ENCODE results near the gene IRAK1. TPM values are rescaled to one million over a fixed set of nuclear protein-coding genes. Genes with fewer than 3 reads are reported as not detected.
A peak's percentile ranks its signal among the peaks of the same experiment; 100 is the strongest.

IRAK1 gene
- total and polyA plus RNA-seq, 2 of the 8 experiments (the other 6 are each of a cell fraction or from before 2014, with no cell fraction given) = 26.6 to 41.7 TPM

DNA sequence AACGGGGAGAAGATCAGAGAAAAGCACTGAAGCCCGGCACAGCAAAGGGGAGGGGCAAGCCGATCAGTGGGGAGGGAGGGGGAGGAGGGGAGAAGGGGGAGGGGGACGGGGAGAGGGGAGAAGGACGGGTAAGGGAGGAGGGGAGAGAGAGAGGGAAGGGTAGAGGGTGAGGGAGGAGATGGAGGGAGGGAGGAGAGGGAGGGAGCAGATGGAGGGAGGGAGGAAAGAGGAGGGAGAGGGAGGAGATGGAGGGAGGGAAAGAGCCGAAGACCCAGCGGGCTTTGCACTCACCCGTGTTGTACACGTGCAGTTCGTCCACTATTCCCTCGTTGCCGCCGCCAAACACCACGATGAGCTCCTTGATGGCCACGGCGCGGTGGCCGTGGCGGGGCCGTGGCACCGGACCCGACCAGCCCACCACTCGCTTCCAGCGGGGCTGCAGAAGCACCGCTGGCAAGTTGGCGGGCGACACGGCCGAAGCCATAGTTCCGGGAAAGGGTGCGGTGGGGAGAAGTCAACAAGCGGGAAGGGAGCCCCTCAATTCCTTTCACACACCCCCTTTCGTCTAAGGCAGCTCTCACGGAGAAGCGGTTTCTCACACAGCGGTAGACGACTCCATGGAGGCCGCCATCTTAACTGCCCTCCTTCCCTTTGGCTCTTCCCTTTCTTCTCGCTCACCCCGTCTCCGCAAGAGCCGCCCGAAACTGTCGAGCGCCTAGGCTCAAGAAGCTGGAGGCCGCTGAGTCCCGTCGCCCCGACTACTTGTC lies 49.2 kb downstream of the IRAK1 start:
- Histone ChIP-seq H3K79me2 (ENCODE audit: control insufficient read depth in 1 of 2, insufficient read depth in 2 of 2, low read length in 2 of 2) (peaks cover 41 to 52% of the 10 kb centered on the region in 2 experiments), H2BK20ac (ENCODE audit: low read length) (no peak overlapping the region), H4K20me1 (replicated peaks in 1 of 2; ENCODE audit: control insufficient read depth in 1 of 2, insufficient read depth in 2 of 2, low read length in 2 of 2) (peaks cover 18 to 26% of the 10 kb centered on the region in 2 experiments), H3K9me3 (ENCODE audit: insufficient read depth in 2 of 2, low read depth in 1 of 2, low read length in 1 of 2) (no peaks in the 10 kb centered on the region), H2BK15ac (ENCODE audit: low read length) (no peak overlapping the region), H4K5ac (ENCODE audit: insufficient read length, low read depth, low read length) (peak overlapping the region; percentile 91), H3K4me2 (ENCODE audit: insufficient read depth in 1 of 2, low read depth in 2 of 2, low read length in 2 of 2) (peak overlapping the region; percentile 66 to 85), H3K36me3 (ENCODE audit: control insufficient read depth in 2 of 4, insufficient read depth in 4 of 4, low read length in 3 of 4) (no peaks in the 10 kb centered on the region), H3K56ac (replicated peaks; ENCODE audit: insufficient read length, low read depth, low read length) (peak overlapping the region; percentile 97), H3K23me2 (ENCODE audit: low read depth, low read length) (peaks cover 8% of the 10 kb centered on the region; the same call in 1 of the 2 replicates), H3K23ac (ENCODE audit: insufficient read length) (no peak overlapping the region), H3K9ac (replicated peaks in 1 of 4; ENCODE audit: extremely low read depth in 1 of 4, low read depth in 3 of 4, low read length in 3 of 4) (peak overlapping the region; percentile 95 to 100 (median 99)), H3K27ac (ENCODE audit: low read depth, low read length) (peak overlapping the region; percentile 99), H3K4me3 (ENCODE audit: extremely low read depth in 1 of 4, insufficient read depth in 2 of 4, low read depth in 3 of 4, low read length in 4 of 4) (peak overlapping the region; percentile 92 to 99 (median 95)), H3K27me3 (replicated peaks in 1 of 4; ENCODE audit: control insufficient read depth in 3 of 4, extremely low read depth in 1 of 4, insufficient read depth in 3 of 4, low read length in 3 of 4) (no peaks in the 10 kb centered on the region), H2AK5ac (ENCODE audit: low read depth, low read length) (0 out of 2 replicates have a peak overlapping the region, but pooled peaks have one; percentile 65), H2BK120ac (replicated peaks; ENCODE audit: low read depth, low read length) (peak overlapping the region; percentile 43), H2BK5ac (ENCODE audit: low read depth, low read length) (peak overlapping the region; percentile 99), H3K79me1 (ENCODE audit: low read depth, low read length) (peaks cover 2% of the 10 kb centered on the region; the same call in 1 of the 2 replicates), H2AFZ (ENCODE audit: low read length) (no peak overlapping the region), H4K91ac (replicated peaks; ENCODE audit: insufficient read length, low read length) (peak overlapping the region; percentile 96), H3K4me1 (replicated peaks in 1 of 4; ENCODE audit: control insufficient read depth in 3 of 4, insufficient read depth in 4 of 4, low read length in 3 of 4) (peaks cover 4 to 26% (median 17%) of the 10 kb centered on the region in 4 experiments), H4K8ac (ENCODE audit: extremely low read depth, insufficient read depth, low read length) (peak overlapping the region; percentile 100), H3K4ac (replicated peaks; ENCODE audit: insufficient read length, low read depth, low read length) (peak overlapping the region; percentile 32), H2BK12ac (ENCODE audit: low read depth, low read length) (peak overlapping the region; percentile 50; the same call in 1 of the 2 replicates), H3K14ac (ENCODE audit: insufficient read length) (no peak overlapping the region), H3K18ac (ENCODE audit: extremely low read depth, low read length) (peak overlapping the region; percentile 78; the same call in 1 of the 2 replicates)
- 0% methylated on average over 8 of the region's 49 CpGs; no CpG with 5 or more reads in 1 of the 2 experiments for WGBS, 2 experiments (ENCODE audit: extremely low coverage in 1 of 2, insufficient coverage in 1 of 2, insufficient read length in 1 of 2, insufficient replicate concordance in 2 of 2, low coverage in 1 of 2, low lambda C conversion rate in 2 of 2, missing lambda C conversion rate in 1 of 2)
- CTCF ChIA-PET (ENCODE audit: partially characterized antibody) = interaction anchor here (1.0 to 11.2 kb wide), 3 partner anchors 22 to 45 kb away, joined by 4 to 102 read pairs (median 8); partner anchors contain the start of gene RENBP
- POLR2A ChIA-PET (ENCODE audit: partially characterized antibody) = interaction anchor here (0.7 to 4.6 kb wide), 32 partner anchors 9 to 399 kb away, joined by 3 to 43 read pairs (median 4); partner anchors contain the start of genes ARHGAP4, IRAK1, L1CAM and SRPK3
- DNase-seq (ENCODE audit: low read depth in 1 of 2, low spot score in 2 of 2) (peak in 1 of 2 experiments; percentile 63), FAIRE-seq (no peak)
- TF ChIP-seq RBBP5 (IDR thresholded peaks at IDR 0.05; ENCODE audit: borderline replicate concordance, low read depth, low read length) = 0 out of 2 replicates have a peak, but pooled peaks have one; percentile 57
- no peak for TF ChIP-seq SRF (IDR thresholded peaks at IDR 0.05; ENCODE audit: low read depth, low read length)
- peak; percentile 91; the same call in 1 of the 2 replicates for TF ChIP-seq YY1 (IDR thresholded peaks at IDR 0.05; ENCODE audit: low read depth, low read length)
- TF ChIP-seq RFX5 (IDR thresholded peaks at IDR 0.05; ENCODE audit: borderline replicate concordance, low read depth, low read length) = no peak
- TF ChIP-seq SIN3A (conservative IDR thresholded peaks at IDR 0.05 in 1 of 2, IDR thresholded peaks at IDR 0.05 in 1 of 2; ENCODE audit: low read depth in 1 of 2, low read length in 2 of 2) = peak; percentile 52 to 72; a peak in 2 of 4 replicates
- peak; percentile 52 for TF ChIP-seq CTBP2 (IDR thresholded peaks at IDR 0.05; ENCODE audit: borderline replicate concordance, insufficient read depth, insufficient read length, low read length)
- TF ChIP-seq POLR2AphosphoS5 (IDR thresholded peaks at IDR 0.05; ENCODE audit: low read depth, low read length) = peak; percentile 83; the same call in 1 of the 2 replicates
- TF ChIP-seq EGR1 (IDR thresholded peaks at IDR 0.05; ENCODE audit: borderline replicate concordance, low read depth, low read length) = peak; percentile 79; the same call in 1 of the 2 replicates
- peak; percentile 45; the same call in 1 of the 2 replicates for TF ChIP-seq KDM5A (IDR thresholded peaks at IDR 0.05; ENCODE audit: low read length)
- peak in 1 of 2 experiments; percentile 65; a peak in 2 of 3 replicates for TF ChIP-seq POLR2A (IDR thresholded peaks at IDR 0.05; ENCODE audit: control extremely low read depth in 1 of 2, low read depth in 2 of 2, low read length in 2 of 2)
- TF ChIP-seq ASH2L (IDR thresholded peaks at IDR 0.05; ENCODE audit: low read length) = peak; percentile 53
